ENCODE measurements around the gene KCNJ12. TPM values are rescaled to one million over a fixed set of nuclear protein-coding genes. Genes with fewer than 3 reads are reported as not detected.

Gene KCNJ12
- total RNA-seq, 1 donor from 2014 or later, result 0.10 TPM

GRCh38 chr17:21460358-21460757 is 84.2 kb downstream of the KCNJ12 start:
- TF ChIP-seq CTCF (IDR thresholded peaks at IDR 0.05; ENCODE audit: unreplicated experiment), result no peak
- Mint-ChIP-seq H3K4me3 (ENCODE audit: low read depth) (no peak overlapping the region), H3K9me3 (ENCODE audit: low read depth) (no peaks in the 10 kb centered on the region), H3K36me3 (ENCODE audit: insufficient read depth) (no peaks in the 10 kb centered on the region), H3K27ac (no peak overlapping the region), H3K4me1 (ENCODE audit: low read depth) (peaks cover 12% of the 10 kb centered on the region), H3K27me3 (peaks cover 88% of the 10 kb centered on the region)
- DNase-seq (ENCODE audit: low spot score, unreplicated experiment), result no peak

- TF ChIP-seq CTCF (IDR thresholded peaks at IDR 0.05; ENCODE audit: unreplicated experiment), result no peak
- Mint-ChIP-seq H3K27me3 (peaks cover 93% of the 10 kb centered on the region), H3K4me3 (ENCODE audit: low read depth) (no peak overlapping the region)
Measured at GRCh38 chr17:21462237-21462636, 86.1 kb downstream of the KCNJ12 start.

GRCh38 chr17:21463204-21463661 is 87.1 kb downstream of the KCNJ12 start:
- no peak for DNase-seq (ENCODE audit: low spot score, unreplicated experiment)
- H3K36me3 Mint-ChIP-seq (ENCODE audit: insufficient read depth), result no peaks in the 10 kb centered on the region
- H3K27me3 Mint-ChIP-seq, result peaks cover 96% of the 10 kb centered on the region
- H3K4me3 Mint-ChIP-seq (ENCODE audit: low read depth), result peak overlapping the region; percentile 42
- peaks cover 10% of the 10 kb centered on the region for H3K4me1 Mint-ChIP-seq (ENCODE audit: low read depth)
- no peak overlapping the region for H3K27ac Mint-ChIP-seq
- H3K9me3 Mint-ChIP-seq (ENCODE audit: low read depth), result no peaks in the 10 kb centered on the region
- no peak for TF ChIP-seq CTCF (IDR thresholded peaks at IDR 0.05; ENCODE audit: unreplicated experiment)

More at GRCh38 chr17:21462237-21462636, 86.1 kb downstream of the KCNJ12 start:
- no peaks in the 10 kb centered on the region for H3K9me3 Mint-ChIP-seq (ENCODE audit: low read depth)
- H3K36me3 Mint-ChIP-seq (ENCODE audit: insufficient read depth), result no peaks in the 10 kb centered on the region
- no peak overlapping the region for H3K27ac Mint-ChIP-seq
- peaks cover 11% of the 10 kb centered on the region for H3K4me1 Mint-ChIP-seq (ENCODE audit: low read depth)
- DNase-seq (ENCODE audit: low spot score, unreplicated experiment), result no peak

GRCh38 chr17:21463779-21464407 is 87.7 kb downstream of the KCNJ12 start:
- Mint-ChIP-seq H3K36me3 (ENCODE audit: insufficient read depth) (no peaks in the 10 kb centered on the region), H3K4me3 (ENCODE audit: low read depth) (peak overlapping the region; percentile 42), H3K27ac (no peak overlapping the region), H3K4me1 (ENCODE audit: low read depth) (peaks cover 10% of the 10 kb centered on the region), H3K9me3 (ENCODE audit: low read depth) (no peaks in the 10 kb centered on the region), H3K27me3 (peaks cover 96% of the 10 kb centered on the region)
- no peak for TF ChIP-seq CTCF (IDR thresholded peaks at IDR 0.05; ENCODE audit: unreplicated experiment)
- no peak for DNase-seq (ENCODE audit: low spot score, unreplicated experiment)

GRCh38 chr17:21464611-21465021 is 88.5 kb downstream of the KCNJ12 start:
- Mint-ChIP-seq H3K27me3 (peaks cover 94% of the 10 kb centered on the region), H3K9me3 (ENCODE audit: low read depth) (no peaks in the 10 kb centered on the region), H3K4me1 (ENCODE audit: low read depth) (peaks cover 10% of the 10 kb centered on the region), H3K27ac (no peak overlapping the region), H3K36me3 (ENCODE audit: insufficient read depth) (no peaks in the 10 kb centered on the region), H3K4me3 (ENCODE audit: low read depth) (no peak overlapping the region)
- DNase-seq (ENCODE audit: low spot score, unreplicated experiment), result no peak
- TF ChIP-seq CTCF (IDR thresholded peaks at IDR 0.05; ENCODE audit: unreplicated experiment), result no peak
